Prostate gland (tissue), 2 donors: ENCODE data around the gene C1orf185.

Experiments used
- POLR2AphosphoS5 ChIP-seq: sonication (generic); formaldehyde crosslinking; IDR thresholded peaks from one replicate; pipeline ENCODE4 v1.6.1; 2017; ENCODE audit warnings: antibody characterized with exemption
- TF ChIP-seq, protein P1 (sequence below), 4 experiments: fragments of 200-600 bp in 2 of 4; fragments of 450-650 bp in 2 of 4; sonication (generic) in 2 of 4; IDR thresholded peaks; 1 replicate in 3 of 4; 2 replicates in 1 of 4; pipeline ENCODE4 v1.5.1; 2016 to 2019; ENCODE audit warnings: antibody characterized with exemption in 4 of 4, mild to moderate bottlenecking in 2 of 4, moderate library complexity in 2 of 4

DNA sequence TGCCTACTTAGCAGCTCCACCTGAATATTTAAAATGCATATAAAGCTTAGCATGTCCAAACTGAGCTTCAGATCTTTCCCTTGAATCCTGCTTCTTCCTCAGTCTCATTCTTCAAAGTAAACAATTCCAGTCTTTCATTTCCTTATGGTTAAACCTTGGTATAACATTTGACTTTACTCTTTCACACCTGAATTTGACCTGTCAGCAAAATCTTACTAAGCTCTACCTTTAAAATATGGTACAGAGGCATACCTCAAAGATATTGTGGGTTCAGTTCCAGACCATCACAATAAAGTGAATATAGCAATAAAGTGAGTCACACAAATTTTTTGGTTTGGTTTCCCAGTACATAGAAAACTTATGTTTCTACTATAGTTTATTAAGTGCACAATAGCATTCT is 91.5 kb downstream of the C1orf185 start:
- TF ChIP-seq, protein P1, sequence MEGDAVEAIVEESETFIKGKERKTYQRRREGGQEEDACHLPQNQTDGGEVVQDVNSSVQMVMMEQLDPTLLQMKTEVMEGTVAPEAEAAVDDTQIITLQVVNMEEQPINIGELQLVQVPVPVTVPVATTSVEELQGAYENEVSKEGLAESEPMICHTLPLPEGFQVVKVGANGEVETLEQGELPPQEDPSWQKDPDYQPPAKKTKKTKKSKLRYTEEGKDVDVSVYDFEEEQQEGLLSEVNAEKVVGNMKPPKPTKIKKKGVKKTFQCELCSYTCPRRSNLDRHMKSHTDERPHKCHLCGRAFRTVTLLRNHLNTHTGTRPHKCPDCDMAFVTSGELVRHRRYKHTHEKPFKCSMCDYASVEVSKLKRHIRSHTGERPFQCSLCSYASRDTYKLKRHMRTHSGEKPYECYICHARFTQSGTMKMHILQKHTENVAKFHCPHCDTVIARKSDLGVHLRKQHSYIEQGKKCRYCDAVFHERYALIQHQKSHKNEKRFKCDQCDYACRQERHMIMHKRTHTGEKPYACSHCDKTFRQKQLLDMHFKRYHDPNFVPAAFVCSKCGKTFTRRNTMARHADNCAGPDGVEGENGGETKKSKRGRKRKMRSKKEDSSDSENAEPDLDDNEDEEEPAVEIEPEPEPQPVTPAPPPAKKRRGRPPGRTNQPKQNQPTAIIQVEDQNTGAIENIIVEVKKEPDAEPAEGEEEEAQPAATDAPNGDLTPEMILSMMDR (IDR thresholded peaks at IDR 0.05) = no peak
- no peak for TF ChIP-seq POLR2AphosphoS5
